PFSK-1 (cell line): ENCODE measurements around the gene LAMB4.

Source experiments
- POLR2AphosphoS5 ChIP-seq: IDR thresholded peaks from 2 replicates; pipeline ENCODE4 v1.6.1; 2012; ENCODE audit warnings: low read depth, mild to moderate bottlenecking, control low read depth, low read length, moderate library complexity
- SIN3A ChIP-seq: IDR thresholded peaks from 2 replicates; pipeline ENCODE4 v1.6.1; 2012; ENCODE audit warnings: mild to moderate bottlenecking, low read length, moderate library complexity, borderline replicate concordance; ENCODE audit not compliant: insufficient read depth
- TAF1 ChIP-seq: IDR thresholded peaks from 2 replicates; pipeline ENCODE4 v1.6.1; 2012; ENCODE audit warnings: low read length, control low read depth, borderline replicate concordance; ENCODE audit not compliant: insufficient read depth
- TF ChIP-seq, protein P1 (sequence below), 2 experiments: IDR thresholded peaks; 2 replicates each; pipeline versions ENCODE4 v1.6.1 to v1.8.0; 2011 to 2012; ENCODE audit warnings: low read depth in 2 of 2, low read length in 2 of 2, control low read depth in 1 of 2, inconsistent platforms in 1 of 2, mild to moderate bottlenecking in 1 of 2, moderate library complexity in 1 of 2; ENCODE audit not compliant: insufficient read depth in 1 of 2

DNA sequence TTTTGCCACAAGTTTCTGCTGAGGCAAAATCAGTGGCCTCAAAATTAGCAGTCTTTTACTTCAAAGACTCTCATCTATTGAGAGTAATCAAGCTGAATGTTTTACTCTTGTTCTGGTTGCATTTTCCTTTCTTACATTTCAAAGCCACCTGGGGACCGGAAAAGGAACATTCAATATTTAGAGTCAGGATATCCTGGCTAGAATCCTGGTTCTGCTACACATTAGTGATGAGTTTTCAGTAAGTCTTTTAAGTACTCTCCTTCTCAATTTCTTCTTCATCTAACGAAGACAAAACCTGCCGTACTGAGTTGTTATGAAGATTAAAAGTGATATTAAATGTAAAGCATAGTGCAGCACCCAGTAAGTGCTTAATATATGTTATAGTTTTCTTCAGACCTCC is 52.5 kb downstream of the LAMB4 start:
- TF ChIP-seq, protein P1, sequence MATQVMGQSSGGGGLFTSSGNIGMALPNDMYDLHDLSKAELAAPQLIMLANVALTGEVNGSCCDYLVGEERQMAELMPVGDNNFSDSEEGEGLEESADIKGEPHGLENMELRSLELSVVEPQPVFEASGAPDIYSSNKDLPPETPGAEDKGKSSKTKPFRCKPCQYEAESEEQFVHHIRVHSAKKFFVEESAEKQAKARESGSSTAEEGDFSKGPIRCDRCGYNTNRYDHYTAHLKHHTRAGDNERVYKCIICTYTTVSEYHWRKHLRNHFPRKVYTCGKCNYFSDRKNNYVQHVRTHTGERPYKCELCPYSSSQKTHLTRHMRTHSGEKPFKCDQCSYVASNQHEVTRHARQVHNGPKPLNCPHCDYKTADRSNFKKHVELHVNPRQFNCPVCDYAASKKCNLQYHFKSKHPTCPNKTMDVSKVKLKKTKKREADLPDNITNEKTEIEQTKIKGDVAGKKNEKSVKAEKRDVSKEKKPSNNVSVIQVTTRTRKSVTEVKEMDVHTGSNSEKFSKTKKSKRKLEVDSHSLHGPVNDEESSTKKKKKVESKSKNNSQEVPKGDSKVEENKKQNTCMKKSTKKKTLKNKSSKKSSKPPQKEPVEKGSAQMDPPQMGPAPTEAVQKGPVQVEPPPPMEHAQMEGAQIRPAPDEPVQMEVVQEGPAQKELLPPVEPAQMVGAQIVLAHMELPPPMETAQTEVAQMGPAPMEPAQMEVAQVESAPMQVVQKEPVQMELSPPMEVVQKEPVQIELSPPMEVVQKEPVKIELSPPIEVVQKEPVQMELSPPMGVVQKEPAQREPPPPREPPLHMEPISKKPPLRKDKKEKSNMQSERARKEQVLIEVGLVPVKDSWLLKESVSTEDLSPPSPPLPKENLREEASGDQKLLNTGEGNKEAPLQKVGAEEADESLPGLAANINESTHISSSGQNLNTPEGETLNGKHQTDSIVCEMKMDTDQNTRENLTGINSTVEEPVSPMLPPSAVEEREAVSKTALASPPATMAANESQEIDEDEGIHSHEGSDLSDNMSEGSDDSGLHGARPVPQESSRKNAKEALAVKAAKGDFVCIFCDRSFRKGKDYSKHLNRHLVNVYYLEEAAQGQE (IDR thresholded peaks at IDR 0.05; ENCODE audit: insufficient read depth in 1 of 2, low read depth in 2 of 2, low read length in 2 of 2): no peak
- TF ChIP-seq POLR2AphosphoS5: no peak
- TF ChIP-seq TAF1: no peak
- TF ChIP-seq SIN3A: no peak
